NCI-H2029 (cell line): ENCODE measurements around the gene IL4.
"Not testable (repeated sequence)": the region's sequence is repeated elsewhere in the genome, so short reads cannot be mapped to it uniquely, and the experiment has no call there.

ENCODE experiments used
- DNase-seq: peaks from one replicate; lab custom pipeline; 2025; lab: John Stamatoyannopoulos, UW

The IL4 gene

DNA sequence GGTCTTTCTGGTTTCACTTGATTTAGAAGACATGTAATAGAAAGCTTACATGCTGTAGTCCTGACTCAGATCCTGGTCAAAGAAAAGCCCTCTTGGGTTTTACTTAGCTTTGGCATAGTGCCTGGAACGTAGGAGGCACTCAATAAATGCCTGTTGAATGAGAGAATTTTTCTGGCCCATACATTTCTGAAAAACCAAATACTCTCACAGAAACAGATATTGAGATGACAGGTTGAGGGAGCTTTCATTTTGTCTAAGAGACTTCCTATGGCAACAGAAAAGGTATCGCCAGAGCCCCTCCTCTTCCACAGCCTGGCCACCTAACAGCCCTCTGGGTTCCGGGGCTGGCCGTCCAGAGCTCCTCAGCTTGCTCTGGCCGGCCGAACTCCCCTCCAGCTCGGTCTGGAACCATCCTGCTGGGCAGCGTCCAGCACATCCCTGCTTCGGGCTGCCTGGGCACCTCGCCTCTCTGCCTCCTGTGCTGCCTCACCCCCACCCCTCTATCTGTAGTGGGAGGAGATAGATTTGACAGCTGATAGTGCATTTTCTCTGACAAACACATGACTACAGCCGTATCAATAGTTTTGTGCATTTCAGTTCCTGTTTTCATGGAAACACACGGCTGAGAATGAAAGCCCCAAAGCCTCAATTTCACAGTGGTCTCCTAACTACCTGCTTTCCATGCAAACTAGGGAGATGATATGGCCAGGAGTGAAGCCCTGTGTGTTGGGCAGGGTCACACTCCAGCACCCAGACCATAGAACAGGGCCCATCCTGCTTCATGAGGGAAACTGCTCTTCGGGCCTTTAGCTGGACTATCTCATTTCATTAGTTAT is 1.1 kb downstream of the IL4 start:
- DNase-seq = no peak

GRCh38 chr5:132675936-132676689 is 2.3 kb downstream of the IL4 start:
- no peak for DNase-seq

DNA sequence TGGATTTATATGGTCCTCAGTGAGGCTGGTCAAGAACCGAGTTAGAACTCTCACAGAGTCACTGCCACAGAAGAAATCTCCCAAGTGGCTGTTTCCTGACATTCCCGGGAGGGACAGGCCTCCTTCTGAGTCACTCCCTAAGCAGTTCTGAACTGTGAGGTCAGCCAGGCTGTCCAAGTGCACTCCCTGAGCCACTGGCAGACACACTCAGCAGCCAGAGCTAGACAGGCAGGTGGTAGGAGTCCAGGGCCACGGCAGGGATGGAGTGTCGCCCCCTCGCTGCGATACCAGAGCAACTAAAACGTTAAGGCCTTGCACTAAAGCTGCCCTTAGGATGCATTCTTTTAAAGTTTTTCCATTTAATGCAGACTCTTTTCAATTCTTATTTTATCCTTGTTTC is 3.4 kb downstream of the IL4 start:
- no peak for DNase-seq

DNA sequence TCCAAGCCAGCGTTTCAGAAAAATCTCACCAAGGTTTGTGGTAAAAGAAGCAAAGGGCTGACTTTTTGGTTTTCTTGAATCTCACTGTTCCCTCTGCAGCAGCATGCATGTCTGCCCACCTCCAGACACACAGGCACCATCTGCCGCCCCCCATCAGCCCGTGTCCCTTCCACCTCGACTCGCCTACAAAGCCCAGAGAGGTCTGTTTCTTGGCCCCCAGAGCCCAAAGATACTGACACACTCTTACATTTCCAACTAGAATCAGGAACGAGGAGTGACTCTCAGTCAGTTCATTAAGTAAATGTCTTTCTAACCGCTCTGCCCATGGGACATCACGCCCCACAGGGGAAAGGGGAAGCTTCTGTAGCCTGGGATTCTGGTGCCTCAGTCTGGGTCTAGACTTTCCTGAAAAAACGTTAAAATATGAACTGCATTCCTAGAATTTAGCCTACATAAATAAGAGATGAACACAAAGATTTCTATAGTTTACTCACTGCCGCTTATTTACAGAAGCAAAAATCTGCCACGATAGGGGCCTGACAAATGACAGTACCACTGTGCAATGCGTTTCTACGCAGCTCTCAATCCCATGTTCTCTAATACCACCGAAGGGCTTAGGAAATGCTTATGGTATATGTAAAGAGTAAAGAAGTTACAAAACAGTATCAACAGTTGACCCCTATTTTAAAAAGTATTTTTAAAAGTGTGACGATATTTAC is 4.1 kb downstream of the IL4 start:
- DNase-seq = no peak

DNA sequence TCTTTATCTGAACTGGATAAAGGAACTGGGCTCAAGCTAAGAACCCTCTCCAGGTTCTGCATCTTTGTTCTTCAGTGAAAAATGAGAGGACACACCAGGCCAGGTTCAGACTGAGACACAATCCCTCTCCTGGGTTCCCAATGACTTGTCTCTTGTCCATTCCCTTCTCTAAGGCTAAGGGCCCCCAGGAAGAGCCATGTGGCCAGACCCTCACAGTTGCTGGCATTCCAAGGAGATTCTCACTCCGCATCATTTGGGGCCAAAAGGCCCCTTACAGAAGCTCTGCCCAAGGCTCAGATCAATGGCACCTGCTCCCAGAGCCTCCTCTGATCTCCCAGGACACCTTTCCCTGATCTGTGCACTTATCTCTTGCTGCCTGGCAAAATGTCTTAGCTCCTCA is 4.9 kb downstream of the IL4 start:
- no peak for DNase-seq

DNA sequence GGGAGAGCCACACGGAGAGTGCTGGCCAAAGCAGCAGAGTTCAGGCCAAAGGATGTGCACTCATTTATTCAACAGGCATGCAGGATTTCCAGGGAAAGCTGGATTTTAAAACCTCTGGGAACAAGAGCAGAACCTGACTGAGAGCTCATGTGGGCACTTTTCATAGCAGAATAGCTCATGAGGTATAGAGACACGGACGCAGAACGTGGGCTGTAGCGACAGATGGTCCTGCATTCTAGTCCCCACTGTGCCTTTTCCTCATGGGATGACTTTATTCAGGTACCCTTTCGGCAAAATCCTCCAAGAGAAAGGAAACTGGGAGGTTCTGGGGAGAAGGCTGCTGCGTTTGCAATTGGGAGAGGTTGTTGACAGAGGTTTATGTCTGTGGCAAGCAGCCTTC is 5.4 kb downstream of the IL4 start:
- no peak for DNase-seq

DNA sequence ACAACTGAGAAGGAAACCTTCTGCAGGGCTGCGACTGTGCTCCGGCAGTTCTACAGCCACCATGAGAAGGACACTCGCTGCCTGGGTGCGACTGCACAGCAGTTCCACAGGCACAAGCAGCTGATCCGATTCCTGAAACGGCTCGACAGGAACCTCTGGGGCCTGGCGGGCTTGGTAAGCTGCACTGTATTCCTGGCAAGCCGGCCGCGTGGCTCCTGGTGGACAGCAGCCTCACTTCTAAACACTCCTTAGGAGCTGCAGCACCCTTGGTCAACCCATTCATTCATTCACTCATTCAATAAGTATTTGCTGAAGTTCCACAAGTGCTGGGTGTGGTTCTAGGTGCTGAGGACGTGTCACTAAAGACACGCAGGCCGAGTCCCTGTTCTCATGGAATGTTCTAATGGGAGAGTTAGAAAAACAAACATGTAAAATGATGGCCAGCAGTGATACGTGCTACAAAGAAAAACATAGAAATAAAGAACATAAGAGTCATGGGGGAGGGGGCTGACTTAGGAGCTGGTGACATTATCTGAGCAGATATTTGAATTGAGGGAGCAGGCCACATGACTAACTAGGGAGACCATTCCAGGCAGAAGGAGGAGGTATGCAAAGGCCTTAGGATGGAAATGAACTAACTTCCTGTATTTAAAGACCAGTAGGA is 6.1 kb downstream of the IL4 start:
- no peak for DNase-seq

- DNase-seq = no peak
Observed at GRCh38 chr5:132680780-132681475, 7.1 kb downstream of the IL4 start.

GRCh38 chr5:132681476-132681831 is 7.7 kb downstream of the IL4 start:
- DNase-seq = no peak

DNA sequence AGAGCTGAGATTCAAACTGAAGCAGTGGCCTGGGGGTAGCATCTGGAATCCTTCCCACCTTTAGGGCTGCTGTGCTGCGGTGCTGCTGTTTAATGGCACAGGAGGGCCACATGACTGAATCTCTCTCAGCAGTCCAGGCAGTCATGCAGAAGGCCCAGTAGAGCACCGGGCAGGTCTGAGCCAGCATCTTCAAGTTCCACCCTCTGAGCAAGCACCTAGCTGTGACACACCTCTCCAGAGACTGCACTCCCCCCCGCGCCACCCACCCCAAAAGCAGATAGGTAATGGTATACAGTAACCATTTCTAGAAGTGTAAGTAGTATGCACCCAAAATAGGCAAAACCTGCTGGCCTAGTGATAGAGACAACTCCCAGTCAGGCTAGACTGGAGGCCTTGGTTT is 8.2 kb downstream of the IL4 start:
- no peak for DNase-seq

GRCh38 chr5:132684491-132684890 is 10.7 kb downstream of the IL4 start:
- no peak for DNase-seq

- no peak for DNase-seq
Observed at GRCh38 chr5:132684922-132685720, 11.3 kb downstream of the IL4 start.

DNA sequence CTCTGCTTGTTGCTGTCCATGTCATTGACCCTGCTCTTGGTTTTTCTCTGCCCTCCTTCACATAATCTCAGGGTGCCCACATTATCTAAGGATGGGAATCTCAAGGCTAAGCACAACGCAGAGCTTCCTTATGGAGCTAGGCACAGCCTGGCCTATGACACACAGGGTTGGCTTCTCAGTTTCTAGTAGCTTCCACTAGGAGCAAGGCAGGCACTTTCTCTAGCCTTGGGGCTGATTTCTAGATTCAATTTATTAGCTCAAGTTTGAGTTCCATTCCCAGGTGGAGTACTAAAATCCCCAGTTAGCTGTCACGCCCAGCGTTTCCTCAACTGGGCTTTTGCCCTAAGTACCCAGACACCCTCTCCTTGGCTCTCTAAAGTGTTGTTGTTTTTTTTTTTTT is 12.4 kb downstream of the IL4 start:
- DNase-seq = no peak

- no peak for DNase-seq
Observed at GRCh38 chr5:132687995-132688394, 14.2 kb downstream of the IL4 start.

- DNase-seq = no peak
Observed at GRCh38 chr5:132688536-132689339, 14.9 kb downstream of the IL4 start.

GRCh38 chr5:132689513-132689912 is 15.7 kb downstream of the IL4 start:
- no peak for DNase-seq

DNA sequence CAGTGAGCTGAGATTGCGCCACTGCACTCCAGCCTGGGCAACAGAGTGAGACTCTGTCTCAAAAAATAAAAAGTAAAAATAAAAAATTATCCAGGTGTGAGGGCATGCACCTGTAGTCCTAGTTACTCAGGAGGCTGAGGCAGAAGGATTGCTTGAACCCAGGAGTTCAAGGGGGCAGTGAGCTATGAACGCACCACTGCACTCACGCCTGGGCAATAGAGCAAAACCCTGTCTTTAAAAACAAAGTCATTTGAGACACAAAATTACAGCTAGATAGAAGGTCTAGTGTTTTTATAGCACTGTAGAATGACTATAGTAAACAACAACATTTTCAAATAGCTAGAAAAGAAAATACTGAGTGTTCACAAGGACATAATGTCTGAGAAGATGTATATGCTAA is 16.4 kb downstream of the IL4 start:
- no peak for DNase-seq

DNA sequence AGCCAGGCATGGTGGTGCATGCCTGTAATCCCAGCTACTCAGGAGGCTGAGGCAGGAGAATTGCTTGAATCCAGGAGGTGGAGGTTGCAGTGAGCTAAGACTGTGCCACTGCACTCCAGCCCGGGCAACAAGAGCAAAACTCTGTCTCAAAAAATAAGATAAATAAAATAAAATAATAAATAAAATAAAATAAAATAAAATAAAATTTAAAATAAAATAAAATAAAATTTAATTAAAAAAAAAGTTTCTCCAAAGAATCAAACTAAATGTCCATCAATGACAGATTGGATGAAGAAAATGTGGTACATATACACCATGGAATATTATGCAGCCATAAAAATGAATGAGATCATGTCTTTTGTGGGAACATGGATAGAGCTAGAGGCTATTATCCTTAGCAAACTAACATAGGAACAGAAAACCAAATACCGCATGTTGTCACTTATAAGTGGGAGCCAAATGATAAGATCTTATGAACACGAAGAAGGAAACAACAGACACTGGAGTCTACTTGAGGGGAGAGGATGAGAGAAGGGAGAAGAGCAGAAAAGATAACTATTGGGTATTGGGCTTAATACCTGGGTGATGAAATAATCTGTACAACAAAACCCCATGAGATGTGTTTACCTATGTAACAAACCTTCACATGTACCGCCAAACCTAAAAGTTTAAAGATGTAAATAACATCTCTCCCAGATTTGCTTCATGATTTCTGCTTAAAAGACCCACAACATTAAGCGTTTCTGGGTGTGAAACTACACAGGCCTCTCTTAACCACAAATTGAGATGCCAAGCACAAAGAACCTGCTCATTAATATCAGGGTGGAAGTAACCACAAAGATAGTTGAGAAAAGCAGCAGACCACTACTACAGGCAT is 18.2 kb downstream of the IL4 start:
- DNase-seq = not testable (repeated sequence)

DNA sequence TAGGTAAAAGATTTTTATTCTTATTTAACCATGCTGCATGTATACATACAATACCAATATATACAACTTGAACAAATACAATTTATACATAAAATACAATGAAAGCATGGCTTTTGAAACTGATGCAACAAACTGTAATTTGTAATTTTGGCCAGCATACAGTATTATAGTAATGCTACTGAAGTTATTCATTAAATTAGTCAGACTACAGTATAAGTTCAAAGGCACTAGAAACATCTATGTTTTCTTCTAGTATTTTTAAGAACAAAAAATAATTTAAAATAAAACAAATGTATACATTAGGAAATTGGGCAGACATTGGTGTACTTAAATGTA is 18.8 kb downstream of the IL4 start:
- DNase-seq = no peak
